ENCODE data around the gene NCL. TPM values are rescaled to one million over a fixed set of nuclear protein-coding genes. Genes with fewer than 3 reads are reported as not detected.
A peak's percentile ranks its signal among the peaks of the same experiment; 100 is the strongest.

Gene NCL
- total and polyA plus RNA-seq, 2 of the 13 experiments (the other 11 are each of a cell fraction or from before 2014, with no cell fraction given), result 105 to 779 TPM

DNA sequence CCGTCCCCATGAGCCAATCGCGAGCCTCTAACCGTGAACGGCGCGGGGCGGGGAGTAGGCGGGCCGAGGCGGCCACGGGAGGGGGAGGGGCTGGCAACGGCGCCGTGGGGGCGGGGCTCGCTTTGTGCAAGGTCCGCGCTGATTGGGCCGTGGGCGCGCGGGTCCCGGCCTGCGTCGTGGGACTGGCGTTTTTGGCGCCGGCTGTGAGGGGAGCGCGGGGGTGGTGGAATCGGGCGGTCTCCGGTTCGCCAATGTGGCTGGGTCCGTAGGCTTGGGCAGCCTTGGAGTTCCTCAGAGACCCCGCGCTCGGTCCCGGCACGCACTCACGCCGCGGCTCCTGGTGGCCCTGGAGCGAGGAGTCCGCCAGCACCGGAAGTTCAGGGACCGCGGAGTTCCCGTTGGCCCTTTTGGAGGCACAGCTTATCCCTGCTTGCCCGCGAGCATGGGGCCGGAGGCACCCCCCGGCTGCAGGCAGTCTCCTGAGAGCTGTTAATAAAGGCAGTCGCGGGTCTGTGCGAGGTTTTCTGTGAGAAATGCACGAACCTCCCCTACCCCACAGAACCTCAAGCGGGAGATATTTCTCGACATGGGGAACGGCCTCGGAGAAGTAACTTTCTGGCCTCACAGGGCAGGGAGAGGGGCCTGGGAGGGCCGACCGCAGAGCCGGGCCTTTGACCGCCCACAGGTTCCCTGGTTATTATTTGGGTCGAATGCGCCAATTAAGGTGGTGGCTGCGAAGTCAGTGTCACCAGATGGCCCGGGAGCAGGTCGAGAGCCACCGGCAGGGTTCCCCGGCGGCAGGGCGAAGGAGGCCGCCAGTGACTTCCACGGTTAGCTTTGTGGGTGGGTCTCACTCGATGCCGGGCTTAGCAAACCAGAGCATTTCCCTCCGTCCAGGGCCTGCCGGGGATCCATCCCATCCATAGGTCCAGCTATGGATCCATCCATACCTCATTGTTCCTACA is 574 bp upstream of the NCL start:
- peak; percentile 30 for DNase-seq (ENCODE audit: low spot score)
- H3K36me3 ChIP-seq (replicated peaks in 1 of 2; ENCODE audit: control insufficient read depth in 1 of 2, insufficient read depth in 2 of 2, low read length in 2 of 2), result peaks cover 22 to 34% of the 10 kb centered on the region in 2 experiments
- FAIRE-seq, result no peak
- TSS peak; percentile 98 for BruUV-seq (replicated peaks)
- peaks cover 52% of the 10 kb centered on the region for H3K4me1 ChIP-seq (ENCODE audit: insufficient read depth, low read length)
- peak overlapping the region; percentile 95 for H3K9ac ChIP-seq (ENCODE audit: insufficient read depth, low read depth, low read length)
- ChIA-PET POLR2A (interaction anchor here (0.7 to 5.1 kb wide), 58 partner anchors 9 to 752 kb away, joined by 3 to 155 read pairs (median 5); partner anchors contain the start of genes ARMC9, CAB39, PDE6D and PSMD1), CTCF (ENCODE audit: low intra/inter-chr PET ratio, low total read pairs) (no interaction called here)
- in situ Hi-C loops (cut with HindIII; ENCODE audit: extremely low pct_ligation_motif_present, low pct_unique_long_range_greater_than_20kb) (no loop called here), intact Hi-C loops (cut with micrococcal nuclease; ENCODE audit: unreplicated experiment) (loop anchor here (5.0 kb wide), 2 partner anchors 247 to 413 kb away; no protein-coding TSS in a partner anchor)
- H3K27ac ChIP-seq (ENCODE audit: extremely low read length, insufficient read depth, low read length), result peak overlapping the region; percentile 99
- H4K20me1 ChIP-seq (ENCODE audit: insufficient read depth, low read length), result peaks cover 42% of the 10 kb centered on the region
- peak overlapping the region; percentile 70 to 80 (median 76) for H3K4me3 ChIP-seq (replicated peaks in 1 of 3; ENCODE audit: insufficient read depth in 1 of 3, low read depth in 2 of 3, low read length in 3 of 3)
- peaks cover 2 to 6% of the 10 kb centered on the region in 2 experiments; a peak in 3 of 5 replicates for H3K27me3 ChIP-seq (ENCODE audit: control insufficient read depth in 1 of 2, insufficient read depth in 2 of 2, low read length in 2 of 2)
- peak; percentile 63 for ATAC-seq
- H3K4me2 ChIP-seq (ENCODE audit: low read depth, low read length), result peak overlapping the region; percentile 88
- no peaks in the 10 kb centered on the region for H3K9me3 ChIP-seq (ENCODE audit: low read length)
- peaks cover 50% of the 10 kb centered on the region for H3K79me2 ChIP-seq (ENCODE audit: insufficient read depth, low read length)
- H2AFZ ChIP-seq (ENCODE audit: low read length), result no peak overlapping the region
- 3% methylated on average over 49 of the region's 81 CpGs for WGBS (ENCODE audit: low lambda C conversion rate)
- no peak for TF ChIP-seq ZNF570 (CRISPR knock-in tag; IDR thresholded peaks at IDR 0.05; ENCODE audit: borderline replicate concordance)
- TF ChIP-seq AGO1 (IDR thresholded peaks at IDR 0.05; ENCODE audit: low read depth, low read length, poor library complexity, severe bottlenecking), result peak; percentile 24
- TF ChIP-seq SMAD3 (CRISPR knock-in tag; IDR thresholded peaks at IDR 0.05), result no peak
- peak; percentile 28 for TF ChIP-seq ZNF333 (CRISPR knock-in tag; IDR thresholded peaks at IDR 0.05; ENCODE audit: borderline replicate concordance)
- no peak for TF ChIP-seq HDAC2 (CRISPR knock-in tag; IDR thresholded peaks at IDR 0.05)
- TF ChIP-seq, protein P1, sequence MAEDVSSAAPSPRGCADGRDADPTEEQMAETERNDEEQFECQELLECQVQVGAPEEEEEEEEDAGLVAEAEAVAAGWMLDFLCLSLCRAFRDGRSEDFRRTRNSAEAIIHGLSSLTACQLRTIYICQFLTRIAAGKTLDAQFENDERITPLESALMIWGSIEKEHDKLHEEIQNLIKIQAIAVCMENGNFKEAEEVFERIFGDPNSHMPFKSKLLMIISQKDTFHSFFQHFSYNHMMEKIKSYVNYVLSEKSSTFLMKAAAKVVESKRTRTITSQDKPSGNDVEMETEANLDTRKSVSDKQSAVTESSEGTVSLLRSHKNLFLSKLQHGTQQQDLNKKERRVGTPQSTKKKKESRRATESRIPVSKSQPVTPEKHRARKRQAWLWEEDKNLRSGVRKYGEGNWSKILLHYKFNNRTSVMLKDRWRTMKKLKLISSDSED (CRISPR knock-in tag; IDR thresholded peaks at IDR 0.05), result no peak
- TF ChIP-seq ETV5 (CRISPR knock-in tag; IDR thresholded peaks at IDR 0.05; ENCODE audit: borderline replicate concordance), result peak; percentile 72
- no peak for TF ChIP-seq ZNF747 (CRISPR knock-in tag; IDR thresholded peaks at IDR 0.05; ENCODE audit: borderline replicate concordance)
- TF ChIP-seq, protein P2, sequence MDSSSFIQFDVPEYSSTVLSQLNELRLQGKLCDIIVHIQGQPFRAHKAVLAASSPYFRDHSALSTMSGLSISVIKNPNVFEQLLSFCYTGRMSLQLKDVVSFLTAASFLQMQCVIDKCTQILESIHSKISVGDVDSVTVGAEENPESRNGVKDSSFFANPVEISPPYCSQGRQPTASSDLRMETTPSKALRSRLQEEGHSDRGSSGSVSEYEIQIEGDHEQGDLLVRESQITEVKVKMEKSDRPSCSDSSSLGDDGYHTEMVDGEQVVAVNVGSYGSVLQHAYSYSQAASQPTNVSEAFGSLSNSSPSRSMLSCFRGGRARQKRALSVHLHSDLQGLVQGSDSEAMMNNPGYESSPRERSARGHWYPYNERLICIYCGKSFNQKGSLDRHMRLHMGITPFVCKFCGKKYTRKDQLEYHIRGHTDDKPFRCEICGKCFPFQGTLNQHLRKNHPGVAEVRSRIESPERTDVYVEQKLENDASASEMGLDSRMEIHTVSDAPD (CRISPR knock-in tag; IDR thresholded peaks at IDR 0.05), result peak; percentile 64; the same call in 1 of the 2 replicates
- TF ChIP-seq, protein P3, sequence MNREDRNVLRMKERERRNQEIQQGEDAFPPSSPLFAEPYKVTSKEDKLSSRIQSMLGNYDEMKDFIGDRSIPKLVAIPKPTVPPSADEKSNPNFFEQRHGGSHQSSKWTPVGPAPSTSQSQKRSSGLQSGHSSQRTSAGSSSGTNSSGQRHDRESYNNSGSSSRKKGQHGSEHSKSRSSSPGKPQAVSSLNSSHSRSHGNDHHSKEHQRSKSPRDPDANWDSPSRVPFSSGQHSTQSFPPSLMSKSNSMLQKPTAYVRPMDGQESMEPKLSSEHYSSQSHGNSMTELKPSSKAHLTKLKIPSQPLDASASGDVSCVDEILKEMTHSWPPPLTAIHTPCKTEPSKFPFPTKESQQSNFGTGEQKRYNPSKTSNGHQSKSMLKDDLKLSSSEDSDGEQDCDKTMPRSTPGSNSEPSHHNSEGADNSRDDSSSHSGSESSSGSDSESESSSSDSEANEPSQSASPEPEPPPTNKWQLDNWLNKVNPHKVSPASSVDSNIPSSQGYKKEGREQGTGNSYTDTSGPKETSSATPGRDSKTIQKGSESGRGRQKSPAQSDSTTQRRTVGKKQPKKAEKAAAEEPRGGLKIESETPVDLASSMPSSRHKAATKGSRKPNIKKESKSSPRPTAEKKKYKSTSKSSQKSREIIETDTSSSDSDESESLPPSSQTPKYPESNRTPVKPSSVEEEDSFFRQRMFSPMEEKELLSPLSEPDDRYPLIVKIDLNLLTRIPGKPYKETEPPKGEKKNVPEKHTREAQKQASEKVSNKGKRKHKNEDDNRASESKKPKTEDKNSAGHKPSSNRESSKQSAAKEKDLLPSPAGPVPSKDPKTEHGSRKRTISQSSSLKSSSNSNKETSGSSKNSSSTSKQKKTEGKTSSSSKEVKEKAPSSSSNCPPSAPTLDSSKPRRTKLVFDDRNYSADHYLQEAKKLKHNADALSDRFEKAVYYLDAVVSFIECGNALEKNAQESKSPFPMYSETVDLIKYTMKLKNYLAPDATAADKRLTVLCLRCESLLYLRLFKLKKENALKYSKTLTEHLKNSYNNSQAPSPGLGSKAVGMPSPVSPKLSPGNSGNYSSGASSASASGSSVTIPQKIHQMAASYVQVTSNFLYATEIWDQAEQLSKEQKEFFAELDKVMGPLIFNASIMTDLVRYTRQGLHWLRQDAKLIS (CRISPR knock-in tag; IDR thresholded peaks at IDR 0.05), result no peak
- no peak; the same call in 1 of the 2 replicates for TF ChIP-seq SATB2 (CRISPR knock-in tag; IDR thresholded peaks at IDR 0.05)
- no peak for TF ChIP-seq NFRKB (IDR thresholded peaks at IDR 0.05)

Measured in HepG2 (cell line).